HG03280 (cell line): ENCODE results near the gene IFNLR1.

ENCODE experiments used
- ATAC-seq: cut with Tn5 transposase; IDR thresholded peaks from one replicate; pipeline ENCODE4 v1.9.1; 2021; ENCODE audit warnings: mild to moderate bottlenecking, moderate library complexity; ENCODE audit not compliant: unreplicated experiment

Gene IFNLR1

DNA sequence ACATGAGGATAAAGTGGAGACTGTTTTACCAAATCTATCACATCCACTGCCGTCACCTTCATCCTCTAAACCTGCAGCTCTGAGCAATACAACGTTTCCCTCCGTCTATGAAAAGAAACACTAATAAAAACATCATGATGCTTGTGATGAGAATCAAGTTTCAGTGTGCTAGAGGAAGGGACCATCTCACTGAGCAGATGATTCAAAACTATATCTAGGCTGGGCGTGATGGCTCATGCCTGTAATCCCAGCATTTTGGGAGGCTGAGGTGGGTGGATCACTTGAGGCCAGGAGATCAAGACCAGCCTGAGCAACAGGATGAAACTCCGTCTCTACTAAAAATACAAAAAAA lies 60.4 kb downstream of the IFNLR1 start:
- no peak for ATAC-seq

DNA sequence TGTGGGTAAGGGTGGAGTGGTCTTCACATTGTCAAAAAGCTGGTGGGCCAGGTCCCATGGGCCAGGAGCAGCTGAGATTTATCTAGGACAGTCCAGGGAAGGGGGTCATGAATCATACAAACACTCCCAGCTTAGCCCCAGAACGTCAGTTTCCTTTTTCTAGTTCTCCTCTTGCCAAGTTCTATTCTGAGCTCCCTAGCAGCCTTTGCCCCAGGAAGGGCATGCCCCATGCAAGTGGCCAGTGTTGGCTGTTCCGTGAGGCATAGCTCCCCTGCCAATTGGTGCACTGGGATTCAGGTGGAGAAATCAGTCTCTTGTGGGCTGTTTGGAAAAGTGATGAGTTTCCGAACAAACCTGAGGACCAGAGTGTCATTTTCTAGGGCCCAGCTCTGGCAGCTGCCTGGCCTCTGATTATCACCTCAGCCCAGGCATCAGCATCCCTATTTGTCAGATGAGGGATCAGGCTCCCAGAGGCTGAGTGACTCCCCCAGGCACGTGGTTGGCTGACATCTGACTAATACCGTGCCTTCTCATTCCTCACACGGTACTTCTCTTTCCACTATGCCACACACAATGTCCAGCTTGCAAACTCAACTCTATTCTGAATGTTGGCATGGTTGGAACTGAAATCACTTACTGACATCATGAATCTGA lies 60.9 kb downstream of the IFNLR1 start:
- ATAC-seq, result no peak

DNA sequence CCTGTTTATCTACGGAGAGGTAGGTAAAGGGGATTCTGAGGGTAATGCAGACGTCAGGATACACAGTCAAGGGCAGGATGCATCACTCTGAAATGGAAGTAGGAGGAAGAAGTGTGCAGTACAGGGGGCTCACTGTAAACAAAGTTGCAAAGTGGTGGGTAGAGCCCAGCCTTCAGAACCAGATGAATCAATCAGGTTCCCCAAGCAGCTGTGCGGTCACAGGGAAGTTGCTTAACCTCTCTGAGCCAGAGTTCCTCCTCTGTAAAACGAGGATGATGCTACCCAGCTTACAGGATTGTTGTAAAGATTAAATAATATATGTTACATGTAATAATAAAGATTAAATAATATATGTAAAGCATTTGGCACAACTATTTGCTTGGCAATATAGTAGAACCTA lies 61.6 kb downstream of the IFNLR1 start:
- ATAC-seq, result no peak

DNA sequence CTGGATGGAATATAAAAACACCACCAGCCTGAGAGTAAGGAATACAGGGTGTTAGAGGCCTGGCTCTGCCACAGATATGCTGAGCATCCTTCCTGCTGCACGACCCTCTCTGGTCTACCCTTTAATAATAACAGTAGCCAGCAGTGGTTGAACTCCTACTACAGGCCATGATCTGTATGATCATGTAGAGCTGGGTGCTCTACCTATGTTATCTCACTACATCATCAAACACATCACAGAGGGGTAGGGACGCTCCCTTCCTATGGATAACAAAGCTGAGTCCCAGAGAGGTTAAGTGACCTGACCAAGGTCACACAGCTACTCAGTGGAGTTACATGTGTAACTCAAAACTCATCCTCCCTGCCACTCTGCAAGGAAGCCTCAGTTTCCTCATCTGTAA lies 62.1 kb downstream of the IFNLR1 start:
- ATAC-seq, result no peak

DNA sequence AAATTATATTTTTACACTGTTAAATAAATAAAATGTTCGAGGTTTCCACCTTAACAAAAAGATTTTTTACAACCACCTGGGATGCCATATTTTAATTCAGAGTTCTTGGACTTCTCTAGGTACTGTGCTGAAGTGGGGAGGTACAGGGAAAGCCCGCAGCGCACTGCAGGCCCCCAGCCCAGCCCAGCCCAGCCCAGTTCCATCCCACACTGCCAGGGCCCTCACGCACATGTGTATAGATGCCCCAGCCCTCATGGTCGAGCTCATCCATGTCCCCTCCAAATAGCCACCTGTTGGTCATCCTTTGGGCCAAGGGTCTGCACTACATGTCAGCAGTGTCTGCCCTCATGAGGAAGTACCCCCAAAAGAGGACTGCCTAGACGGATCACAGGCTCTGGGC lies 63.5 kb downstream of the IFNLR1 start:
- no peak for ATAC-seq

DNA sequence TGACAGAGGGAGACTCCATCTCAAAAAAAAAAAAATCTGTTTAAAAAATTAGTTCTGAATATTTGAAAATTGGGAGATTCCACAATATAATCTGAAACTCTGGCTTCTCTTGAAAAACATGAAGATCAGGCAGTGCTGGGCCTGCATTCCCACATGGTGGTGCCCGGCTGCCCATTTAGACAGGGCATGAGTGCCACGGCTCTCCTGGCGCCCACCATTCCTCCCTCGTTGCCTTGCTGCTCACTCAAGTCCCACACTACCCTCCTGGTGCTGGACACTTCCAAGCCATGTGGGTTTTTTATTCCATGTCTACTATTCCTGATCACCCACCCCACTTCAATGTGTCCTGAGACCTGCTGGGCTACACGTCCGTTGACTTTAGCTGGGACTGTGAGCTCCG lies 64.3 kb downstream of the IFNLR1 start:
- no peak for ATAC-seq

DNA sequence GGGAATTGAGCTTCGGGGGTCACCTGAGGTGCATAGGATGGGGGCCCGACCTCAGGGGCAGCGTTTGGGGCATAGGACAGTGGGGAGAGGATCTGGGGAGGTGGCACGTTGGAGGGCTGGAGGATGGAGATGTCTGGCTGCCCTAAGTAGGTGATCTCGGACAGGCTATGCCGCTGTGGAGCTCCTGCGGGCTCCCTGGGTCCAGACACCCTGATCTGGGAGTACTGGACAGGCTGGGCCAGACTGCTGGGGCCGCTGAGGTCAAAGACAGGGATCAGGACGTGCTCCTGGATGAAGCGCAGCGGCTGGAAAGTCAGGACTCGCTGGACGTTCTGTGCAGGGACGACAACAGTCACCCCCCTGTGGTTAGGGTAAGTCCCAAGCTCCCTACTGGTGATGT lies 65.7 kb downstream of the IFNLR1 start:
- ATAC-seq, result no peak

DNA sequence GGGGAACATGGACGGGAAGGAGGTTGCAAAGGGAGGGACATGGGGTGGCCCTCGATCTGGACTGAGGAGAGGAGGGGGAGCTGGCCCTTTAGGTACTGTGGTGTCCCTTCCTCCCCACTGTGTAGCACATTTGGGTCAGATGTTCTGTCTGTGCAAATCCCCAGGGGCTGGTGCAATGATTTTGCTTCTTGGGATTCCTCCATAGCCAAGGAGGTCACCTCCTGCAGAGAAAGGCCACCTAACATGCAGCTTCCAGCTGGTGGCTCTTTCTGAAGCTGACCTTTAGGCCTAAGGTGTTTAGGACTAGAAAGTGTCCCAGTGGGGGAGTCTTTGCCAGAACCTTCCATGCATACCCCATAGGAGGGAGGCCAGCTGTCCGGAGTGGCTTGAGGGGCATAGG lies 66.1 kb downstream of the IFNLR1 start:
- no peak for ATAC-seq

DNA sequence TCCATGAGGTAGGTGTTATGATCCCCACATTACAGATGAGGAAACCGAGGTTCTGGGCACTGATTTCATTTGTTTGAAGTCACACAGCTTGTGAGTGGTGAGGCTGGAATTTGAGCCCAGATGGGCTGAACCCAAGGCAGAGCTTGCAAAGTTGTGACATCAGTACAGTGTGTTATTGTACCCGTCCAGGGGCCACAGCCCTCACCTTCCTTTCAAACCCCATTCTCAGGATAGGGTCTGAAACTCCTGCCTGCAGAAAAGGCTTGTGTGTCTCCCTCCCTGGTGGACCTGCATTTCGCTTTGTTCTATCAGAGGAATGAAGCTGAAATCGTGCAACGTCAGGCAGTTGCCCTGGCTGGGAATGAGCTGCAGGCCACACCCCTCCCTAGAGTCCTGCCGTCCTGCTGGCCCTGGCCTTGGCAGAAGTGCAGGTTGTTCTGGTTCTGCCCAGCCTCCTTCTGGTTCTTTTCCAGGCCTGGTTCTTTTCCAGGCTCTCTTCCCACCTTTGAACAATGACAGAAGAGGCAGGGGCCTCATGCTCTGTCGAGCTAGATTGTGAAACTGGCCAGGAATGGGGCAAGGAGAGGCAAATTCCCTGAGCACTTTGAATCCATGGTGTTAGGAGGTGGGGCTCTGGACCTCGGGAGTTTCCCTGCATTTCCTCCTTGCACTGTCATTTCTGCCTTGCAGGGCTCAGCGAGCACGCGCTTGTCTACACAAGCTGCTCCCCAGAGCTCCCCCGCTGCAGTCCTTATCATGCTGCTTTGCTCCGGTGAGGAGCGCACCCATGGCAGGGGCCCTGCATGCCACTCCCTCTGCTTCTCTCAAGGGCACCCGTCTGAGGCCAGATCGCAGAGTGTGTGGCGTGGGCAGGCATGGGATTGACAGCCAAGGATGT lies 67.0 kb downstream of the IFNLR1 start:
- no peak for ATAC-seq

DNA sequence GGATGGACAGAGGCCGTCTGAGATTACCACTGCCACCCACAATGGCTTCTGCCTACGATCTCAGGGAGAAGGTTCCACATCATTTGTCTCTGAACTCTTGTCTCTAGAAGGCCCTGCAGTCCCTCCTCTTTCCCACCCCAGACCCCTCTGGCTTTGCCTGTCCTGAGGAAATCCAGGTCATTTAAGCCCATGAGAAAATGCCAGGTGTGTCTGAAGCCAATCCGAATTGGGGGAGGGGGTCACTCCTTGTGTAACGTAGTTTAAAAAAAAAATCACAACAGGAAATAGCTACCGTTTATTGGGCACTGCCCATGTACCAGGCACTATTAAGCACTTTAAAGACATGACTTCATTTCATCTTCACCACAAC lies 67.6 kb downstream of the IFNLR1 start:
- no peak for ATAC-seq

DNA sequence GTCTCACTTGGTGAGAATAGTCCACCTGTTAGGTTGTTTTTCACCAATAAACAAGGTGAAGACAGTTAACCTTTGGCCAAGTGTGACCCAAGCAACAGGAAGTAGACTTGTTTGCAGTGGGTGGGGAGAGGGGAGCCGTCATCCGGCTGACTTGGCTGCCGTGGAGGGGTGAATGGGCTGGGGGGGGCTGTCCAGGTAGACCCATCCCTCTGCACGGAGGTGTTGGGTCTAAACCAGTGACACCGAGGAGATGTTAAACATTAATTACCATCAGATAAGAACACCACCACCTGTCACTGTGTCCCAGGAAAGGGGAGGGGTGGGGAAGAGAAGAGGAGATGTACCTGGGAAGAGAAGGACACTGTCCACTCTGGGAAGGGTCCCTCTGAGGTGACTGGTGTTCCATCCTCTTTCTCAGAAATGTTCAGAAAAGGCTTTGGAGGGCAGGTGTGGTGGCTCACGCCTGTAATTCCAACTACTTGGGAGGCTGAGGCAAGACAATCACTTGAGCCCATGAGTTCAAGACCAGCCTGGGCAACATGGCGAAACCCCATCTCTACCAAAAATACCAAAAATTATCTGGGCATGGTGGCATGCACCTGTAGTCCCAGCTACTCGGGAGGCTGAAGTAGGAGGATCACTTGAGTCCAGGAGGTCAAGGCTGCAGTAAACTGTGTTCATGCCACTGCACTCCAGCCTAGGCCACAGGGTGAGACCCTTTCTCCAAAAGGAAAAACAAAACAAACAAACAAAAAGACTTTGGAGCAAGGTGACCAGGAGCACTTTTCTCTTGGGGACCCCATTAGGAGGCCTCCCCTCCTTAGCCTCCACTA lies 68.5 kb downstream of the IFNLR1 start:
- no peak for ATAC-seq

DNA sequence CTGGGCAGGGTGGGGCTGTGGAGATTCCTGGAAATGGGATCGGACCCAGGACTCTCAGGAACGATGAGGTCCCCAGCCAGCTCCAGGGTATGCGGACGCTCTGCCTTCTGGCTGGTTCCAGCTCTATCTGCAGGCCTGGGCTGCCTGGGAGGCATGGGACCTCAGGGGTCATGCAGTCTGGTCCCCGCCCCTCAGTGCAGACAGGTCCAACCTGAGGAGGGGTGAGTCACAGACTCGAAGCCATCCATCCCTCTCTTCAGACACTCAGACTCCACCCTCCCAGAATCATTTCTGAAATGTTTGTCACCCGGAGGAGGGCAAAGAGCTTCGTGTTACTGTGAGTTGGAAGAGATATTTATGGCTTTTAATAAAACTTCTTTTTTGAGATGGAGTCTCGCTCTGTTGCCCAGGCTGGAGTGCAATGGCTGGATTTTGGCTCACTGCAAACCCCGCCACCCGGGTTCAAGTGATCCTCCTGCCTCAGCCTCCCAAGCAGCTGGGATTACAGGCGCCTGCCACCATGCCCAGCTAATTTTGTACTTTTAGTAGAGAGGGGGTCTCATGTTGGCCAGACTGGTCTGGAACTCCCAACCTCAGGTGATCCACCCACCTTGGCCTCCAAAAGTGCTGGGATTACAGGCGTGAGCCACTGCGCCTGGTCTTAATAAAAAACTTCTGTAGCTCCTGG lies 69.2 kb downstream of the IFNLR1 start:
- no peak for ATAC-seq

DNA sequence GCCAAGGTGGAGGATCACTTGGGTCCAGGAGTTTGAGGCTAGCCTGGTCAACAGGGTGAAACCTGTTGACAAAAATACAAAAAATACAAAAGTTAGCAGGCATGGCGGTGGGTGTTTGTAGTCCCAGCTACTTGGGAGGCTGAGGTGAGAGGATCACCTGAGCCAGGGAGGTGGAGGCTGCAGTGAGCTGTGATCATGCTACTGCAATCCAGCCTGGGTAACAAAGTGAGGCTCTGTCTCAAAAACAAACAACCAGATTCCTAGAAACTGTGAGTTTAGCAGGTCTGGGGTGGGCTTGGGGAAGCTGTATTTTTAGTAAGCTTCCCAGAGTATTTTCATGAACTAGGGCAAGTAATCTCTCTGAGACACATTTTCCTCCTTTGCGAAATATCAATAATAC lies 70.0 kb downstream of the IFNLR1 start:
- ATAC-seq, result no peak

DNA sequence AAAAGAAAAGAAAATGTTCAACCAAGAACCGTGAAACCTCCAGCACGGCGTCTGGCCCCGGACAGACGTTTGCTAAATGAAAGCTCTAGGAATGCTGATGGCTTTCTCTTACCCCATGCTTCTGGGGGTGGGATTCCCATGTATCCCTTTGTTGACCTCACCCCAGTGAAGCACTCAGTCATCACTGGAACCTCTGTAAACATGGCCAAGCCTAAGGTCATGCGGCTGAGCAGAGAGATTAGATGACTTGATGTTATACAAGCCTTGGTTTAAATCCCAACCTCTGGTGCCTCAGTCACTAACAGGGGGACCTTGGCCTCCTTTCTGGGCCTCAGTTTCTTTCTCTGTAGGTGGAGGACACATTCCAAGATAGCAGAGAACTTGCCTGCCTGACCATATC lies 72.3 kb downstream of the IFNLR1 start:
- no peak for ATAC-seq

DNA sequence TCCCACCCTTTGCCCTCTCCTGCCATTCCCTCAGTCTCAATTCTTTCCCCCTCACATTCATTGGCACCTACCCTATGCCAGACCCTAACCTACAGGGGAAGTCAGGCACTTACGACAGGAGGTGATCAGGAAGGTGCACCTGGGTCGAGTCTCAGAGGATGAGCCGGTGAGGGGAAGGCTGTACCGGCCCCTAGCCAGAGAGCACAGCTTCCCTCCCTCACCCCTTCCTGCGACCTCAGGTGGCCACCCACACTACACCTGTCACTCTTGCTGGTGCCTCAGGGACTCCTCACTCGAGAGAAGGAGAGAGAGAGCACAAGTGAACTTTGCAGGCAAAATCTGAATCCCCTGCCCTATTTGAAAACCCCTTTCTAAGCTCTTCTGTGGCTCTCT lies 73.5 kb downstream of the IFNLR1 start:
- no peak for ATAC-seq

DNA sequence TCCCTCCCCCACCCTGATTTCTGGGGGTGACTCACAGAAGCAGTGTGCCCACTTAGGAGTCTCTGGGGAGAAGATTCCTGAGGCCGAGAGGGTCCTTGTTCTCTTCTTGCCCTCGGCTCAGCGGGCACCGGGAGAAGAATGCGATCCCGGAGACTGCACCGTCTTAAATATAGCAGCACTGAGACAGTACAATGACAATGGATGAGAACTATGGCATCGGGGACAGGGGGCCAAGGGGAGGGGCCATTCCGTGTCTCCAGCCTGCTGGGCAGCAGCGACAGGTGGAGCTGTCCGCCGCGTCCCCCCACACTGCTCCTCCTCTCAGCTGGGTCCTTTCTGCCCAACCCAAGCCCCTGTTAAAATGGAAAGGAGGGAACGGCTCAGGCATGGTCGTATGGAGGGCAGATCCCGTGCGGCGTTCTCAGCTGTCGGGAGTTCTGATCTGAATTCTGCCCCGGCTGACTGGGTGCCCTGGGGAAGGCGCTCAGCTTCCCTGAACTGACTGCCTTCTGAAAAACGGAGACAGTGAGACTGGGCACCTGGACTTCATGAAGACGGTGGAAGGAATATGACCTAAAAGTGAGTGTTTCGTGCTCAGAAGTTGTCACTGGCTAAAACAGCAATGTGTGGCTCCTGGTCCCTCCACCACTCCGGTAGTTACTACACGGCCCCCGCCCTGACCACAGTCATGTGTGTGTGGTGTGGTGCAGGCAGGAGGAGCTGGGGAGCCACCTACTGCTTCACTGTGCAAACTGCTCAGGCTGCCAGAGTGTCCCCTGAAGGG lies 74.9 kb downstream of the IFNLR1 start, which contains the start of gene MYOM3:
MYOM3 (minus strand) TSS at position 140 of the 784 bp plus-strand sequence. CDS start 3,499 bp downstream, outside the sequence.
- no peak for ATAC-seq

DNA sequence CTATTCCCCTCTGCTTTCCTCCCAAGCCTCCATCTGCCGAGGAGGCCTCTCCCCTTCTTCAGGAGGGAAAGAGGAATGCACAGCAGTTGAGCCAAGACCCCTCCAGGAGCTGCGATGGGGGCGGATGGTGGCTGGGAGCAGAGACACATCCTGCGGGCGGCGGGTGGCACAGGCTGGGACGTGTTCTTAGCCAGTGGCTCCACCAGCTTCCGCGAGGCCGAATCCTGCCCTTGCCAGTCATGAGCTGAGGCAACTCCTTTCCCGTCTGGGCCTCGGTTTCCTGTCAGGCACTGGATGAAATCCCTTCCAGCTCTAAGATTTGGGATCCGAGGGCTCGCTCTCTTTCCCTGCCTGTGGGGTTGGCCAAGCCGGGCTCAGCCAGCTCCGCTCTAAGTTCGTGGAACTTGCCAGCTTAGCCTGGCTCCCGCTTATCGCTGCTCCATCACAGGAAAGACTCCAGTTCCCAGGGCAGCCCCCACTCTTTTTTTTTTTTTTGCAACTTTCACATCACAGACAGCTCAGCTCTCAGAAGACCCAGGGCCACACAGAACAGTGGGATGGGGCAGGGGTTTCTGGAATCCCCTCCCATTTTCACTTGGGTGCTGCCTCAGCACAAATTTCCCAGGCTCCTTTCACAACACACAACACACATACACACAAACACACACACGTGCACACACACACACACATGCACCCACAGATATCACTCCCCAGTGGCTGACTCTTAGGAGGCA lies 75.7 kb downstream of the IFNLR1 start:
- ATAC-seq, result no peak

DNA sequence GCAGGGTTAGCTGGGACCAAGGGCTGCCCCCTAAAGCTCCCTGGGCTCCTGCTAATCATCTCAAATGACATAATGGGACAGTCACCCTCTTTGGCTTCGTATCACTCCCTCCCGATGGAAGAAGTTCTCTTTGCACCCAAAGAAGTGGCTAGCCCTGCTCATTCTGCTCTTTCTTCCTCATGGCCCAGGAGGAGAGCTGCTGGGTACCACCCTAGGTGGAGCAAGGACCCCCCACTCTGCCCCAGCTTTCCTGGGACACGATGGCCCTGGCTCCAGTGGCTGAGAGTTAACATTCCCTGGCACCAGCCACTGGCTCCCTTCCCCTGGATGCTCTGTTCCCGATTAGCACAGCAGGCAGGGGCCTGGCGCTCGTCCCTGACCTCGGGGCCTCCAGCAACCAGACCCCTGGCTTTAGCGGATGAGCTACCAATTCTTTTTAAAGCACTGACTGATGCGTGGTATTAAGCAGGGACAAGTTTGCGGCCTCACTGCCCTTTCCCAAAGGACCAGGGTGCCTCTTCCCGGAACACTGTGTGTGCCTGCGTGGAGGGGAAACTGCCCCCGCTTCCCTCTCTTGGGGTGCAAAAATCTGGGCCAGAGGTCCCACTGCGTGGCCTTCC lies 76.3 kb downstream of the IFNLR1 start:
- ATAC-seq, result no peak
